GM18519 (cell line): ENCODE data around the gene RUFY3.
A peak's percentile ranks its signal among the peaks of the same experiment; 100 is the strongest.
"Not testable (repeated sequence)": the region's sequence is repeated elsewhere in the genome, so short reads cannot be mapped to it uniquely, and the experiment has no call there.

ENCODE experiments used
- ATAC-seq: cut with Tn5 transposase; IDR thresholded peaks from one replicate; pipeline ENCODE4 v1.9.1; 2021; ENCODE audit warnings: mild to moderate bottlenecking, moderate library complexity; ENCODE audit not compliant: unreplicated experiment, low FRiP score

Gene RUFY3

DNA sequence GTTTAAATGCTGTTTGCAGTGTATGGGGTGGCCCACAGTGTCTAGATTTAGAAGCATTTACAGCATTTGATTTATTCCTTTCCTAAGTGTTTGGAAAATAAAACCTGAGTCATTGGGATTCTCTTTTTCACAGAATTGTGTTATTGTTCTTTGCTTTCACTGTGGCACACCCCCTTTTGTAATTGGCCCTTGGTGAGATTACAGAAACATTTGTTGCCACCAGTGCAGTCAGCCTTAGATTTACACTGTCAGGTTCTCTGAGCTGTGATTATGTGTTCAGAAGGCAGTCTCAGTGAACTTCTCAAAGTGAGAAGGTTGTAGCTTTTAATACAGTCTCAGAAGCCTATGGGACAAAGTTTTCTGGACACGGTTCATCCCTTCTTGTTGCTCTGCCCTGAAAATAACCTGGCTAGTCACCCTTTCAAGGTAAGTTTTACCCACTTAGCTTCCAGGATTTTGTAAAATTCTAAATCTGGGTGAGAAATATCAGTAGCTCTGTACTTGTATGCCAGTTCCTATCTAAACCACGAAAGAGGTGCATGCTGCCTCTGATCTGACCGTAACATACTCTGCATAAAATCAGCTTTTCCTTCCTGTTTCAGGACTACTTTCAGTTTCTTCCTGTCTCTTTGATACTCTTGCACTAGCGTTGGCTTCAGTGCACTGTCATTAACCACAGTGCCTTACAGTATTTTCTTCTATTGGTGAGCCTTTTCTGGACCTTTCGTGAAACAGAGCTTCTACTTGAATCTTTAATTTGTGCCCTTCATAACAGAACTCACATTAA is 12.6 kb downstream of the RUFY3 start:
- peak; percentile 93 for ATAC-seq

GRCh38 chr4:70734971-70735370 is 13.2 kb downstream of the RUFY3 start:
- ATAC-seq, result peak; percentile 0

DNA sequence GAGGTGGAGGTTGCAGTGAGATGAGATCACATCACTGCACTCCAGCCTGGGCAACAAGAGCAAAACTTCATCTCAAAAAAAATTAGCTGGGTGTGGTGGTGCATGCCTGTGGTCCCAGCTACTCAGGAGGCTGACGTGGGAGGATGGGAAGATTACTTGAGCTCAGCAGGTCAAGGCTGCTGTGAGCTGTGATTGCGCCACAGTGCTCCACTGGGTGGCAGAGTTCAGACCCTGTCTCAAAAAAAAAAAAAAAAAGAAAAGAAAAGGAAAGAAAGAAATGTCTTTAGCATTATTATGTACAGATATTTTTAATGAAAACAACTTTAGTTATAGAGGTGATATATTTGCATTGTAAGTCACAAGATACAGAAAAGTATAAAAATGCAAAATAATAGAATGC is 14.2 kb downstream of the RUFY3 start:
- ATAC-seq, result not testable (repeated sequence)

GRCh38 chr4:70737006-70737405 is 15.2 kb downstream of the RUFY3 start:
- ATAC-seq, result no peak

DNA sequence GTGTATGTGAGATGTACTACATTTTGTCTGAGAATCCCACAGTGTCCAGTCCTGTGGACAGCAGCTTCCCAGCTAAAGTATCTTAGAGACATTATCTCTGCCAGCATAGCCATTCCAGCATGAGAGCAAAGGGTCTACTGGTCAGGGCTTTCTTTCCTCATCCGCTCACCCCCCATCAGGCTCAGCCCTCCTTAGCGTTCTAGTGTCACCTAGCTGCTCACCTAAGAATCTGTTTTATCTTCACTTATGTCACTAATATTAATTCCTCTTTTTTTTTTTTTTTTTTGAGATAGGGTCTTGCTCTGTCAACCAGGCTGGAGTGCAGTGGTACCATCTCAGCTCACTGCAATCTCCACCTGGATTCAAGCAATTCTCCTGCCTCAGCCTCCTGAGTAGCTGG is 15.6 kb downstream of the RUFY3 start:
- no peak for ATAC-seq

DNA sequence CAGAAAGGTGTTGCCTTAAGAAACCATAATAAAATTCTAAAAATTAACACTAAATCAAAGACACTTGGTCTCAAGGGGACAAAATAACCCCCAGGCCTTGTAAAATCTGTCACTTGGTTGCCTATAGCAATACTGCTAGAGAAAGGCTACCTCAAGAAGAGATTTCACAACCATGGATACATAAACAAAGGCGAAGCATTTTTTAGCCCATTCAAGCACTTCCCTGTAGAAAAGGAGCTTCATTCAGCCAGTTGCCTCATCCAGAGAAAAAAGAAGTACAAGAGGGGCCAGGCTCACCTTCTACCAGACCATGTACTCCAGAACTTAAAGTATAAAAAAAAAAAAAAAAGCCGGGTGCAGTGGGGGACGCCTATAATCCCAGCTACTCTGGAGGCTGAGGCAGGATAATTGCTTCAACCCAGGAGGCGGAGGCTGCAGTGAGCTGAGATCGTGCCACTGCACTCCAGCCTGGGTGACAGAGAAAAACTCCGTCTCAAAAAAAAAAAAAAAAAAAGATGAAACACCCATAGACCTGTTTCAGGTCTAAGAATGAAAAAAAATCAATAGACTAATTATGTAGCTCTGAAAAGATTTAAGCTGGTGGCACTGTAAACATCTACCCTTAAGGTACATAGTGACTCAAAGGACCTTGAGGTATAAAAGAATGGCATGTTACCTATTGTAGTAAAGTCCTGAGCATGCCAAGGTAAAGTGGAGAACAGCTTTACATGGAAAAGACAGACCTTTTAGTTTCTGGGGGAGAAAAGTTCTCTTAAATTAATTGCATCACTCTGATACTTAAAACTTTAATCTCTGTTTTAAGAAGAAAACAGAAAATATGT is 18.0 kb downstream of the RUFY3 start:
- no peak for ATAC-seq

- no peak for ATAC-seq
Observed at GRCh38 chr4:70741867-70742658, 20.3 kb downstream of the RUFY3 start.

DNA sequence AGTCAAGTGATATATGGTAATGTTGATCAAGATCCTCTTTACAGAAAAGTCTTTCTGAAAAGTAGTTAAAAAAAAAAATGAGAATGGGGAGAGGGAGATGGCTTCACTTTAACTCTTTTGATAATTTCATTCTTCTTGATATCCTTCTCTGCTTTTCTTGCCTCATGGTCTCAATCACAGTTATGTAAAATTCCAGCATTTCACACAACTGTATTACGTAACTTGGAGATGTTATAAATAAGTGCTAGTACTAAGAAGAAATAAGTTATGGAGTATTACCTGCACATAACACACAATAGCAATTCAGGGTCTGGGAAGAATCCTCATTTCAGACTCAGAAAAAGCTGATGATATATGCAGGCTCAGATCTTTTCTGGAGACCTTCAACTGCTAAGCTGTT is 22.0 kb downstream of the RUFY3 start:
- no peak for ATAC-seq

DNA sequence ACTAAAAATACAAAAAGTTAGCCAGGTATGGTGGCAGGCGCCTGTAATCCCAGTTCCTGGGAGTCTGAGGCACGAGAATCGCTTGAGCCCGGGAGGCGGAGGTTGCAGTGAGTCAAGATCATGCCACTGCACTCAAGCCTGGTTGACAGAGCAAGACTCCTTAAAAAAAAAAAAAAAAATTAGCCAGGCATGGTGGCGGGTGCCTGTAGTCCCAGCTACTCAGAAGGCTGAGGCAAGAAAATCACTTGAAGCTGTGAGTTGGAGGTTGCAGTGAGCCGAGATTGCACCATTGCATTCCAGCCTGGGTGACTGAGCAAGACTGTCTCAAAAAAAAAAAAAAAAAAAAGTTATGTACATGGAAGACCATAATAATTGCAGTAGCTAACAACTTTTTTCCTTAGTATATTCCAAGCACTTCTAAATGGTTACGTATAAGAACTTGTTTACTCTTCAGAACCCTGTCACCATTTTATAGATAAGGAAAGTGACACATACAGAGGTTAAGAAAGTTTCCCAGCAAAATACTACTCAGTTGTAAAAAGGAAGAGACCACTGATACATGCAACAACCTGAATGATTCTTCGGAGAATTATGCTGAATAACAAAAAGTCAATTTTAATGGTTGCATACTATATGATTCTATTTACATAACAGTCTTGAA is 24.5 kb downstream of the RUFY3 start:
- no peak for ATAC-seq

- no peak for ATAC-seq
Observed at GRCh38 chr4:70747874-70748273, 26.1 kb downstream of the RUFY3 start.

DNA sequence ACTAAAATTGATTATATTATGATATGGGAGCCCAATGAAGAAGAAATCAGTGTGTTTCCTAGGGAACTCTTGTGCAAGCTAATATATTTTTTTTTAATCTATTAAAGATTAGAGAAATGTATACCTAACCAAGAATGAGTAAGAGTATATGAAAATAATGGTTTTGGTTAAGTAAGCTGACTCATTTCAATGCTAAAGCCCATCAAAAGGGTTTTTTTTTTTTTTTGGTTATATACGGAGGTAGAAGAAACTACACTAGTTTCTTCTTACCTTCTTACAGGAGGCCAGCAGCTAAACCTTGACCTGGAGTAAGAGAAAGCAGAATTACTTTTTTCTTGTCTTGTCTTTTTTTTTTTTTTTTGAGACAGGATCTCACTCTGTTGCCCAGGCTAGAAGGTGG is 27.5 kb downstream of the RUFY3 start:
- ATAC-seq, result peak; percentile 83

DNA sequence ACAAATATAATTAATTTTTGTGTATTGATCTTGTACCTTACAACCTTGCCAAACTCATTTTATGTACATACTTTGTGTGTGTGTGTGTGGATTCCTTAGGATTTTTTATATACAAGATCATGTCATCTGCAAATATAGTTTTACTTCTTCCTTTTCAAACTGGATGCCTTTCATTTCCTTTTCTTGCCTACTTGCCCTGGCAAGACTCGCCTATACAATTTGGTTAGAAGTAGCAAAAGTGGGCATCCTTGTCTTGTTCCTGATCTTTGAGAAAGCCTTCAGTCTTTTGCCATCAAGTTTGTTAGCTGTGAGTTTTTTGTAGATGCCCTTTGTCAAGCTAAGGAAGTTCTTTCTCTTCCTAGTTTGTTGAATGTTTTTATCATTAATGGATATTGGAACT is 30.5 kb downstream of the RUFY3 start:
- ATAC-seq, result no peak

DNA sequence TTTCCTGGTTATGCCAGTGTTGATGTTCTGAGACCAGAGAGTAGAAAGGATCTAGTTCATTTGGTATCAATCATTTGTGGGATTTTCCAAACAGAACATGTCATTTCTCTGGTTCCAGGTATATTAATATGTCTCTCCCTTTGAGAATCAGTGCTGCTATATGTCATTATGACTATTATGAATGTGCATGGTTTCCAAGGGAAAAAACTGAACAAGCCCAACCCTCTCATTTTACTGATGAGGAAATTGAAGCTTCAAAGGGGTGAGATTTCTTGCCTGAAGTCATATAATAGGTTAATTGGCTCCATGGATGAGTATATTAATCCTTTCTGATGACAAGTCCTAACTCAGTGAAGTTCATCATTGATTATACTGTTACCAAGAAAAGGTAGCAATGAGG is 31.9 kb downstream of the RUFY3 start:
- ATAC-seq, result no peak

DNA sequence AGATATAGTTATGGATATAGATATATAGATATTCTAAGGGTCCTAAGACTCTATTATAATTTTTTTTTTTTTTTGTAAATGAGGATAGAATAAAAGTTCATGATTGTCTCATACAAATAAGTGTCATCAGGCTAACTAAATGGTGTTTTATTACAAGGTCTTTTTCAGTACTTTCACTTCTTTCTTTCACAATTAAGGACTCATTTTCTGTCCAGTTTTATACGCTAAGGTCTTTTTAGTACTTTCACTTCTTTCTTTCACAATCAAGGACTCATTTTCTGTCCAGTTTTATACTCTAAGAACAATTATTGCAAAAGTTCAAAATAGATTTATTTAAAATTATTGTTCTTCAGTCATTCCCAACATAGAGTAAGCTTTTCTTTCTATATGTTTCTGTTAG is 32.7 kb downstream of the RUFY3 start:
- peak; percentile 64 for ATAC-seq

DNA sequence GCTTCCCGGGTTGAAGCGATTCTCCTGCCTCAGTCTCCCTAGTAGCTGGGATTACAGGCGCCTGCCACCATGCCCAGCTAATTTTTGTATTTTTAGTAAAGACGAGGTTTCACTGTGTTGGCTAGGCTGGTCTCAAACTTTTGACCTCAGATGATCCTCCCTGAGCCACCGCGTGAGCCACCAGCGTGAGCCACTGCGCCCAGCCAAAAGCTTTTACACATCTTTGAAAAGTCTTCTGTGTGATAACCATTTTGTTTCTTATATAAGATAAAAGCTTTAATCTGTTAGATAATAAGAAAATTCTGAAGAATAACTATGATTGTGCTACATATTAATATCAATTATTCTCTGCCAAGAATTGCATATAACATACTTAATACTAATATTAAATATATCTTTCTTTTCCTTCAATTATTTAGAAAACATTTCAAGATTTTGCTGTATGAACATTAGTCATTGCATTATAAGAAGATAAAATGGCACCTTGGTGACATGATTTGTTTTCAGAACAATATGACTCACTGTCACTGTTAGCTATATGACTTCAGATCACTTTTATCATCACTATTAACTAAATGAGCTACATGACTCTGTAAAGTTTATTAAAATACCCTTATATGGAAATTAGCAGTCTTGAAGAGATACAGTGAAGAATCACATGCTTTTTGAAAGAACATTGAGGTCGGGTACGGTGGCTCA is 33.4 kb downstream of the RUFY3 start:
- peak; percentile 63 for ATAC-seq

DNA sequence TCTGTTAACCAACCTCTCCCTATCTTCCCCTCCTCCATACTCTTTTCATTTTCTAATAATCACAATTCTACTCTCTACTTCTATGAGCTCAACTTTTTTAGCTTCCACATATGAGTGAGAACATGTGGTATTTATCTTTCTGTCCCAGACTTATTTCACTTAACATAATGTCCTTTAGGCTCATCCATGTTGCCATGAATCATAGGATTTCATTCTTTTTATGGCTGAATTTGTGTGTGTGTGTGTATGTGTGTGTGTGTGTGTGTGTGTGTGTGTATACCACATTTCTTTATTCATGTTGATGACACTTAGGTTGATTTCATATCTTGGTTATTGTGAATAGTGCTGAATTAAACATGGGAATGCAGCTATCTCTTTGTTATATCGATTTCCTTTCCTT is 37.4 kb downstream of the RUFY3 start:
- ATAC-seq, result no peak

GRCh38 chr4:70759627-70760026 is 37.9 kb downstream of the RUFY3 start:
- ATAC-seq, result no peak

DNA sequence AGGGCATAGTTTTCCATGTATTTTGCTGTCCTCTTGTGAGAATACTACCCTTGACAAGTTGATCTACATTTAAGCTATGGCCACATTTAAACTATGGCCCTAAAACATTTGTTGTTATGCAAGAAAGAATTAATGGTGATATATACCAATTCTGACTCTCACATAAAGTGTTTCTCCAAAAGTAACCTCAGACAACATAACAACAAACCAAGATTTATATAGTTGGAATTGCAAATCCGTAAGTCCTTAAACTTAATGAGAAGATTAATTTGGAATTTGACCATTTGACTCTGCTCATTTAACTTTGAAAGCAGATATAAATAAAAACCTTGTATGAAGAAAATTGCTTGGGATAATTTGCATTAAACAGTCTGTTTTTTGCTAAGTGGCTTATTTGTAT is 38.9 kb downstream of the RUFY3 start:
- ATAC-seq, result no peak

GRCh38 chr4:70761276-70761816 is 39.6 kb downstream of the RUFY3 start:
- no peak for ATAC-seq

- no peak for ATAC-seq
Observed at GRCh38 chr4:70765368-70765767, 43.6 kb downstream of the RUFY3 start.
